Astrocyte of the spinal cord (primary cell): ENCODE data around the gene STX4.

ENCODE experiments used
- DNase-seq: peaks from one replicate; pipeline ENCODE4 v3.0.0; 2011; ENCODE audit warnings: low read depth, low spot score
- H3K4me3 ChIP-seq: 2 replicates; pipeline ENCODE4 v1.5.1; 2011; ENCODE audit warnings: low read depth, mild to moderate bottlenecking, low read length, moderate library complexity
- CTCF ChIP-seq: IDR thresholded peaks from 2 replicates; pipeline ENCODE4 v1.5.1; 2012; ENCODE audit warnings: low read depth, mild to moderate bottlenecking, low read length, inconsistent platforms
- in situ Hi-C: cut with HindIII; loops from 2 replicates; pipeline ENCODE4 v1.10.0; 2017; ENCODE audit warnings: low sequenced_read_pairs

Gene STX4

GRCh38 chr16:31079342-31079944, 46.1 kb downstream of the STX4 start:
- in situ Hi-C loops = no loop called here
- no peak for DNase-seq
- no peak overlapping the region for H3K4me3 ChIP-seq
- TF ChIP-seq CTCF = no peak

GRCh38 chr16:31080035-31080629, 46.8 kb downstream of the STX4 start:
- DNase-seq = no peak
- no peak for TF ChIP-seq CTCF
- in situ Hi-C loops = no loop called here
- H3K4me3 ChIP-seq = no peak overlapping the region

GRCh38 chr16:31080756-31081419, 47.5 kb downstream of the STX4 start:
- in situ Hi-C loops = no loop called here
- TF ChIP-seq CTCF = no peak
- no peak overlapping the region for H3K4me3 ChIP-seq
- no peak for DNase-seq

- in situ Hi-C loops = no loop called here
- H3K4me3 ChIP-seq = no peak overlapping the region
- TF ChIP-seq CTCF = no peak
- DNase-seq = no peak
Observed at GRCh38 chr16:31081428-31082351, 48.3 kb downstream of the STX4 start.

GRCh38 chr16:31082368-31083045, 49.1 kb downstream of the STX4 start:
- in situ Hi-C loops = no loop called here
- DNase-seq = no peak
- TF ChIP-seq CTCF = no peak
- no peak overlapping the region for H3K4me3 ChIP-seq

GRCh38 chr16:31083081-31083480, 49.7 kb downstream of the STX4 start:
- in situ Hi-C loops = no loop called here
- no peak for DNase-seq
- H3K4me3 ChIP-seq = no peak overlapping the region
- TF ChIP-seq CTCF = no peak
